HG03558 (cell line): ENCODE data around the gene GALNS.
"Not testable (repeated sequence)": the region's sequence is repeated elsewhere in the genome, so short reads cannot be mapped to it uniquely, and the experiment has no call there.

Experiments used
- ATAC-seq: cut with Tn5 transposase; IDR thresholded peaks from one replicate; pipeline ENCODE4 v1.9.1; 2021; ENCODE audit warnings: moderate number of reproducible peaks; ENCODE audit not compliant: unreplicated experiment; ENCODE audit errors: extremely low read depth

The GALNS gene

DNA sequence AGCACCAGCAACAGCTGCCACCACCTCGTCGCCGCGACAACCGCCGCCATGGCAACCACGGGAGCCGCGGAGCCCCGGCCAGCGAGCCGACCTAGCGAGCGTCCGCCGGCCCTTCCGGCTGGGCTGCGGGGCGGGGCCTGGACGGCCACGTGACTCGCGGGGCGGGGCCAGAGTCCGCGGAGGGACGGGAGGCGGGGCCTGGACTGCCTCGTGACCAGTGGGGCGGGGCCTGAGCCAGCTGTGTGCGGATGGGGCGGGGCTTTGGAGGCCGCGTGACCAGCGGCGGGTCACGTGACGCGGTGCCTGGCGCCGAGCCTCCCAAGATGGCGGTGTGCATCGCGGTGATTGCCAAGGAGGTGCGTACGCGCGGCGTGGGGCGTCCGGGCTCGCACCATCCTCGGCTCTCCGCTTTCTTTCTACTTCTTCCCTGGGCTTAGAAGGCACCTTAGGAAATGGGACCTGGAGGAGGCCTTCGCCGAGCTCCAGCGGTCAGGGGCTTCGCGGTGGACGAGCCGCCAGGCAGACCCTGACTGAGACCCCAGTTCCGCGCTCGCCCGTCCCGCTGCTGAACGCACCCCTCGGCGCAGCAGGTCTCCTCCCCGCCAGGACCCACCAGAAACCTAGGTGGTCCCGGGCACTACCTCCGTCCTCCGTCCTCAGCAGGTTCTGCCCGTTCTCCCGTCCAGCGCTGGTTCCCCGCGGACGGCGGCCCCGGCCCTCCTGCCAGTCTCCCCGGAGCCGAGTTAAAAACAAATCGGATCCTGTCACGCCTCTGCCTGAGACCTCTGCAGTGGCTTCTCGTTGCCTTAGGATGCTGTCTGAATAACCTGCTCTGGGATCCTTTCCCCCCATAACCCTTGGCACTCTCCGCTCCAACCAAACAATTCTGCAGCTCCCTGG lies at the start of gene GALNS, which contains the start of gene TRAPPC2L:
GALNS (minus strand) TSS at position 120 of the 900 bp plus-strand sequence; CDS start at position 50, 70 bp downstream.
TRAPPC2L (plus strand) TSS at position 300 of the 900 bp plus-strand sequence; CDS start at position 324, 24 bp downstream.
- peak; percentile 55 for ATAC-seq

- ATAC-seq, result no peak
Observed at GRCh38 chr16:88906020-88906419, 49.3 kb upstream of the GALNS start.

GRCh38 chr16:88905563-88905962 lies 48.8 kb upstream of the GALNS start:
- no peak for ATAC-seq

DNA sequence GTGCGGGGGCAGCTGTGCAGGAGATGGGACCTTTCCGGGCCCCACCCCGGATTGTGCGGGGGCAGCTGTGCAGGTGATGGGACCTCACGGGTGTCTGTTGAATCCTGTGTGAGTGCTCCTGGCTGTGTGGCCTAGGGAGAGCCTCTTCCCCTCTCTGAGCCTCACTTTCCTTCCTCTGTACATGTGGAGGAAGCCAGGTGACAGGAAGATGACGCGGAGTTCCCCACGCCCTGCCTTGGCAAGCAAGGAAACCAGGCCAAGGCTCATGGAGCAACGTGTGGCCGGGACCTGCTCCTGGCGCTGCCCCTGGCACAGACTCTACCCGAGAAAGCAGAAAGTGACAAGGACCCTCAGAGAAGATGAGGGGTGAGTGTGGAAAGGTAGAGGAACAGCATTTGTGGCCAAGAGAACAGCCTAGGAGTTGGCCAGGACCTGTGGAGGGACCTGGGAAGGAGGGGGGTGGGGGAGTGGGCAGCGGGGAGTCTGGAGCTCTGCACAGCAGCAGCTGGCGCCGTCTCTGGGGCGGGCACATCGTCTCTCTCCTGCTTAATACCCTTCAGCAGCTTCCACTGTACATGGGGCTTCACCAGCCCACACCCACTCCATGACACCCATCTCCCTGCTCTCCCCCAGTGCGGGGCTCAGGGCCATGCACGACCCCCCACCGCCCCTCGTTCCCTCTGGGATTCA lies 48.1 kb upstream of the GALNS start:
- no peak for ATAC-seq

- ATAC-seq, result no peak
Observed at GRCh38 chr16:88903267-88903666, 46.5 kb upstream of the GALNS start.

DNA sequence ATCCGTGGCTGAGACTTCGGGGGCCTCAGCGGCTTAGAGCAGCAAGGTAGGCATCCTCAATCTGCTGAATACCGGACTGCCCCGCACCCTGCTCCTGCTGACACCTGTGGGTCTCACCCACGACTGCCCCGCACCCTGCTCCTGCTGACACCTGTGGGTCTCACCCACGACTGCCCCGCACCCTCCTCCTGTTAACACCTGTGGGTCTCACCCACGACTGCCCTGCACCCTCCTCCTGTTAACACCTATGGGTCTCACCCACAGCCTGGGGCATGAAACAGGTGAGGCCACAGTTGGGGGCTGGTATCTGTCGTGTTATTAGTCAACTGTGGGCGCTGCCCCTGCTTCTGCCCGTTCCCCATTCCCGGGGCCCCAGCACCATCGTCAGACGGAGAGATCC lies 46.0 kb upstream of the GALNS start:
- ATAC-seq, result no peak

DNA sequence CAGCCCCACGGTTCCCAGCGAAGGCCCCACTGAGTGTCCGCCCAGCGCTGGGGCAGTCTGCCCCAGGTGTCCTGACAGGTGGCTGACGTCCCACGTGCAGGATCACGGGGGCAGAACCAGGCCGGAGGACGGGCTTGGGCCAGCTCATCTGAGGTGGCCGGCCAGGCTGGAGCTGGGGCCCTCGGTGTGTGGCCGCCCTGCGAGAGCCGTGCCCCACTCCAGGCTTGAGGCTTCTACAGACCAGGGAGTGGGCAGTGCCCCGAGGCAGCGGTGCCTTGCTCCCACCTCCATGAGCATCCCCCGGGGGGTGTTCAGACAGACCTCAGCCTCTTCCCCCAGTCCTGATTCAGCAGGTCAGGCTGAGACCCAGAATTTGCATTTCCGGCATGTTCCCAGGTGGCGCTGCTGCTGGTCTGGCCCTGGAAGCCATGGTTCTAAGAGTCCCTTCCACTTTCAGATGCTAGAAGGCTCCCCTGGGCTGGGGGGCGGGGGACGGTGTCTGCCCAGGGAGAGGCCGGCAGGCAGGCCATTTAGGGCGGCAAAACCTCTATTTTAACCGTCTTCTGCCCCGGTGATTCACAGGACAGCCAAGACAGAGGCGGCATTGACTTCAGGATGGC lies 45.1 kb upstream of the GALNS start:
- ATAC-seq, result no peak

GRCh38 chr16:88900662-88901052 lies 43.9 kb upstream of the GALNS start:
- ATAC-seq, result no peak

DNA sequence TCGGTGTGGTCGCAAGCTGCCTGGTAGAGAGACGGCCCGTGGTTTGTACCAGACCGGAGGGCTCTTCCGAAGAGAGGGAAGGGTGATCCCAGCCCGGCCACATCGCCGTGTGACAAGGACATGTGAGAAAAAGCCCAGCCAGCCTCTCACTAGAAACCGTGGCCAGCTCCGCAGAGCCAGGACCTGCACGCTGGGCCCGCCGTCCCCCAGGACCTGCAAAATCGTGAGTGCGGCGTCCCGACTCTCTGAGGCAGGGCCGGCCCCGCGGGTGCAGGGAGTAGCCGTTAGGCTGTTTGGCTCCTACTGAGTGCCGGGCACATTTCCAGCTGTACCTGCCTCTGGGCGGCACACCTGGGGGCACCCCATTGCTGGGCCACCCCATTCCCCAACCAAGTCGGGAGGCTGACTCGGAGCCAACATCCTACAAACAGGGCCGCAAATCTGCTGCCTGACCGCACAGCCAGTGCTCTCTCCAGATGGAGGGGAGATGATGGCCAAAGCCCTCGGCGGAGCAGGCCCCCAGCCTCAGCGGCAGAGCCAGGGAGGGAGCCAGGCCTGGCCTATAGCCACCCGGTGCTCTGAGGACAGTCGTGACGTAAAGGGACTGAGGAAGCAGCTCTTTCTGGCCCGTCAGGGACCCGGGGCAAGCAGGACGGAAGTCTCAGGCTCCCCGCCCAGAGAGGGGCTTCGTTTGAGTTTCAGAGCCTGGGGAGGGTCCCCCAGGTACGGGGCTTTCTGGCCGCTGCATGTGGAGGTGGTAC lies 43.3 kb upstream of the GALNS start:
- no peak for ATAC-seq

- no peak for ATAC-seq
Observed at GRCh38 chr16:88897696-88898425, 41.1 kb upstream of the GALNS start.

DNA sequence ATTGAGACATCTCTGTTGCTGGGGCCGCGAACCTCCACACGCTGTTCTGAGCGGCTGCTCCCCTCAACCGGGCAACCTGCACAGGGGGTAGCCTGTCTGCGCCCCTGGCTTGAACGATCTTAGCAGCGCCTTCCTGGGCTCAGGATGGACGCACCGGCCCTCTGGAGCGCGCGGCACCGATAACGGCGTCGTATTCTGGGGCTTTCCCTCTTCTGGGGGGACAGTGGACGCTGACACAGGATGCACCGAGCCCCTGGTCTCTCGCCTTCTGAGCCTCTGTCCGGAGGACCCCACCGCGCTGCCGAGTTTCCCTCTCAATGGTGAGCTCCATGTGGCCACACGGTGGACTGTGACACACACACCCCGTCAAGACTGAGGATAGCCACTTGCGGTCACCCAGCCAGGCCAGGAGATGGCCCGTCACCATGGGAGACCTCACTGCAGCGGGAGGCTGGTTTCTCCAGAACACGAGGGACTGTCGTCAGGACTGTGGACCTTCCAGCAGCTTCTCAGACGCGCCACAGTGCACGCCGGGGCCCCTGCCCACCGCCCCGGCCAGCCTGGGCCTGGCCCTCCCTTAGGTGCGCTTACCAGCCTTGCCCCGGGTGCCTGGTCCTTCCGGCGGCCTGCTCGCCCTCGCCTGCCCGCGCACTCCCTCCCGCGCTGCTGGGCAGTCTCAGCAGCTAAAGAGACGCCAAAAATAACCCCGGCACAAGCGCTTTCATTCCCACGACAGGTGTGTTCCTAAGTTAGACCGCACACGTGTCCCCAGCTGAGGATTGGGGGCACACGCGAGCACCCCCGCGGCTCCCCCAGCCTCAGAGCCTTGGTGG lies 39.7 kb upstream of the GALNS start:
- ATAC-seq, result no peak

DNA sequence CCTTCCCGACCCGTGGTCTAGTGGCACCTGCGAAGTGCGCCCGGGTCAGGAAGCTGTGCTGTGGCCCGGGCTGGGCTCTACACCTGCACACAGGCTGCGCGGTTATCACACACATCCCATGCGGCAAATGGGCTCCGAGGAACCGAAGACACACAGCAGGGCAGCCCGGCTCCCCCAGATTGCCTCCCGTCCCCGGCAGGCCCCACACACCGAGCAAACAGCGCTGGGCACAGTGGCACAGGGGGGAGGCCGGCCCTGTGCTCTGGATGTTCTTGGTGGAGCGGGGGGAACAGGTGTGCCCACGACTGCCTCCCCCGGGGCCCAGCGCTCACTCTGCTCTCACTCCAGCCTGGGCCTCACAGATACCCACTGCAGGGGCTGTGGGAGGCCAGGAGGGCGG lies 38.6 kb upstream of the GALNS start:
- ATAC-seq, result no peak

GRCh38 chr16:88894681-88895300 lies 38.0 kb upstream of the GALNS start:
- no peak for ATAC-seq

DNA sequence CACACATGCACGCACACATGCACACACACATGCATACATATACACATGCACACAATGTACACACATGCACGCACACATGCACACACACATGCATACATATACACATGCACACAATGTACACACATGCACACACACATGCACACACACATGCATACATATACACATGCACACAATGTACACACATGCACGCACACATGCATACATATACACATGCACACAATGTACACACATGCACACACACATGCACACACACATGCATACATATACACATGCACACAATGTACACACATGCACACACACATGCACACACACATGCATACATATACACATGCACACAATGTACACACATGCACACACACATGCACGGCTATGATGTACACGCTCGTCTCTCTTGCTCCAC lies 37.5 kb upstream of the GALNS start:
- not testable (repeated sequence) for ATAC-seq

GRCh38 chr16:88893127-88893968 lies 36.6 kb upstream of the GALNS start:
- ATAC-seq, result no peak

GRCh38 chr16:88892065-88892464 lies 35.3 kb upstream of the GALNS start:
- no peak for ATAC-seq

- ATAC-seq, result no peak
Observed at GRCh38 chr16:88891083-88891482, 34.3 kb upstream of the GALNS start.
